IMR-90 (cell line): Measurements from ENCODE around the gene HOXB9. TPM values are rescaled to one million over a fixed set of nuclear protein-coding genes. Genes with fewer than 3 reads are reported as not detected.

Experiments
- ATAC-seq: fragments of 200-7000 bp; cut with Tn5 transposase; 2 replicates; pipeline ENCODE4 v1.9.1; 2020; ENCODE audit warnings: low read depth, mild to moderate bottlenecking, moderate library complexity
- BruUV-seq: library from RNA; stranded (reverse); fragments of 400-500 nt; replicated peaks from 2 replicates; lab custom pipeline; 2021; lab: Mats Ljungman, UMichigan
- CTCF ChIA-PET: fragments of 300-600 bp; formaldehyde crosslinking; extraction: SDS; loops from one replicate; lab custom pipeline; 2021; ENCODE audit warnings: antibody characterized with exemption; lab: Yijun Ruan, JAX
- POLR2A ChIA-PET: fragments of 300-600 bp; sonication (Branson Sonifier 250); formaldehyde crosslinking; loops from one replicate; lab custom pipeline; 2022; ENCODE audit warnings: antibody characterized with exemption; ENCODE audit not compliant: unreplicated experiment; lab: Charles Lee
- DNase-seq: peaks from one replicate; pipeline ENCODE4 v3.0.0; 2013
- H2AFZ ChIP-seq: replicated peaks from 2 replicates; pipeline ENCODE3; 2013; ENCODE audit warnings: low read length, mild to moderate bottlenecking; ENCODE audit not compliant: poor library complexity
- H2AK5ac ChIP-seq: 2 replicates; pipeline ENCODE4 v1.6.1; 2013; ENCODE audit warnings: low read depth, low read length, inconsistent platforms
- H2AK9ac ChIP-seq: replicated peaks from 2 replicates; pipeline ENCODE3; 2013; ENCODE audit warnings: mild to moderate bottlenecking, low read depth, low read length, moderate library complexity; ENCODE audit not compliant: poor library complexity
- H2BK120ac ChIP-seq: 2 replicates; pipeline ENCODE4 v1.6.1; 2013; ENCODE audit warnings: low read depth, low read length, inconsistent platforms
- H2BK15ac ChIP-seq: 3 replicates; pipeline ENCODE4 v1.6.1; 2013; ENCODE audit warnings: low read depth, low read length, inconsistent platforms
- H2BK20ac ChIP-seq: 2 replicates; pipeline ENCODE4 v1.6.1; 2013; ENCODE audit warnings: low read depth, mild to moderate bottlenecking, inconsistent platforms, low read length, moderate library complexity
- H2BK5ac ChIP-seq: 2 replicates; pipeline ENCODE4 v1.6.1; 2013; ENCODE audit warnings: mild to moderate bottlenecking, low read depth, low read length, inconsistent platforms; ENCODE audit not compliant: poor library complexity, severe bottlenecking
- H3K14ac ChIP-seq: replicated peaks from 2 replicates; pipeline ENCODE4 v1.6.1; 2013; ENCODE audit warnings: low read depth, low read length, inconsistent platforms
- H3K18ac ChIP-seq: 2 replicates; pipeline ENCODE4 v1.6.1; 2013; ENCODE audit warnings: low read depth, low read length, control low read depth
- H3K23ac ChIP-seq: 2 replicates; pipeline ENCODE4 v1.6.1; 2013; ENCODE audit warnings: low read depth, low read length, inconsistent platforms
- H3K27ac ChIP-seq: 2 replicates; pipeline ENCODE4 v1.5.1; 2013; ENCODE audit warnings: mild to moderate bottlenecking, control low read depth, low read length; ENCODE audit not compliant: insufficient read depth
- H3K27me3 ChIP-seq: 2 replicates; pipeline ENCODE4 v1.6.1; 2013; ENCODE audit warnings: low read length; ENCODE audit not compliant: control insufficient read depth, insufficient read depth
- H3K36me3 ChIP-seq: 2 replicates; pipeline ENCODE4 v1.6.1; 2013; ENCODE audit warnings: low read length, mixed read lengths; ENCODE audit not compliant: control insufficient read depth, insufficient read depth
- H3K4ac ChIP-seq: 2 replicates; pipeline ENCODE4 v1.6.1; 2013; ENCODE audit warnings: low read depth, low read length, inconsistent platforms
- H3K4me1 ChIP-seq: 2 replicates; pipeline ENCODE4 v1.6.1; 2013; ENCODE audit warnings: low read length, mixed read lengths; ENCODE audit not compliant: control insufficient read depth, insufficient read depth
- H3K4me2 ChIP-seq: 2 replicates; pipeline ENCODE4 v1.6.1; 2013; ENCODE audit warnings: low read depth, mild to moderate bottlenecking, control low read depth, low read length, moderate library complexity
- H3K4me3 ChIP-seq: 2 replicates; pipeline ENCODE4 v1.5.1; 2013; ENCODE audit warnings: low read depth, mild to moderate bottlenecking, control low read depth, low read length, moderate library complexity; ENCODE audit not compliant: insufficient read depth
- H3K56ac ChIP-seq: 2 replicates; pipeline ENCODE4 v1.6.1; 2013; ENCODE audit warnings: low read length, inconsistent platforms; ENCODE audit not compliant: insufficient read depth; ENCODE audit errors: extremely low read depth
- H3K79me1 ChIP-seq, 2 experiments: 2 replicates each; pipeline ENCODE4 v1.6.1; 2013; ENCODE audit warnings: low read length in 2 of 2, inconsistent platforms in 1 of 2, low read depth in 1 of 2
- H3K9ac ChIP-seq: 2 replicates; pipeline ENCODE4 v1.6.1; 2013; ENCODE audit warnings: low read depth, low read length, control low read depth
- H3K9me1 ChIP-seq: 2 replicates; pipeline ENCODE4 v1.6.1; 2013; ENCODE audit warnings: low read length, inconsistent platforms; ENCODE audit not compliant: insufficient read depth
- H3K9me3 ChIP-seq: 2 replicates; pipeline ENCODE4 v1.6.1; 2013; ENCODE audit warnings: low read length; ENCODE audit not compliant: control insufficient read depth, insufficient read depth
- H4K20me1 ChIP-seq: 2 replicates; pipeline ENCODE4 v1.6.1; 2013; ENCODE audit warnings: low read length, inconsistent platforms; ENCODE audit not compliant: insufficient read depth
- H4K5ac ChIP-seq: 2 replicates; pipeline ENCODE4 v1.6.1; 2013; ENCODE audit warnings: mild to moderate bottlenecking, low read depth, low read length, control low read depth
- H4K8ac ChIP-seq, 2 experiments: 2 replicates each; pipeline ENCODE4 v1.6.1; 2013; ENCODE audit warnings: low read depth in 2 of 2, low read length in 2 of 2, control low read depth in 1 of 2, inconsistent platforms in 1 of 2
- H4K91ac ChIP-seq: 2 replicates; pipeline ENCODE4 v1.6.1; 2013; ENCODE audit warnings: low read depth, low read length, inconsistent platforms; ENCODE audit not compliant: insufficient read depth
- BHLHE40 ChIP-seq: fragments of 150-350 bp; IDR thresholded peaks from 2 replicates; pipeline ENCODE4 v1.6.1; 2016; ENCODE audit warnings: mild to moderate bottlenecking, low read depth, low read length
- CEBPB ChIP-seq: IDR thresholded peaks from 2 replicates; pipeline ENCODE4 v1.6.1; 2012; ENCODE audit warnings: low read depth, low read length, improper control_type of control experiment
- CHD1 ChIP-seq: IDR thresholded peaks from 2 replicates; pipeline ENCODE4 v1.6.1; 2012; ENCODE audit warnings: low read depth, low read length, improper control_type of control experiment
- CTCF ChIP-seq: conservative IDR thresholded peaks from 2 replicates; pipeline ENCODE4 v1.5.1; 2012; ENCODE audit warnings: mild to moderate bottlenecking, low read depth, low read length, improper control_type of control experiment
- ELK1 ChIP-seq: fragments of 150-350 bp; IDR thresholded peaks from 2 replicates; pipeline ENCODE4 v1.6.1; 2016; ENCODE audit warnings: low read depth, mild to moderate bottlenecking, low read length, moderate library complexity, borderline replicate concordance
- FOS ChIP-seq: fragments of 150-350 bp; IDR thresholded peaks from 2 replicates; pipeline ENCODE4 v1.6.1; 2016; ENCODE audit warnings: low read depth, low read length
- MAFK ChIP-seq: IDR thresholded peaks from 2 replicates; pipeline ENCODE4 v1.6.1; 2012; ENCODE audit warnings: low read depth, low read length, improper control_type of control experiment
- MAZ ChIP-seq: IDR thresholded peaks from 2 replicates; pipeline ENCODE4 v1.6.1; 2012; ENCODE audit warnings: low read depth, mild to moderate bottlenecking, low read length, improper control_type of control experiment, moderate library complexity, borderline replicate concordance
- MXI1 ChIP-seq: IDR thresholded peaks from 2 replicates; pipeline ENCODE4 v1.6.1; 2012; ENCODE audit warnings: low read depth, mild to moderate bottlenecking, low read length, moderate library complexity, borderline replicate concordance
- NFE2L2 ChIP-seq: fragments of 150-350 bp; IDR thresholded peaks from 2 replicates; pipeline ENCODE4 v1.6.1; 2016; ENCODE audit warnings: low read depth, mild to moderate bottlenecking, low read length
- POLR2A ChIP-seq: IDR thresholded peaks from 2 replicates; pipeline ENCODE4 v1.6.1; 2012; ENCODE audit warnings: mild to moderate bottlenecking, low read depth, low read length
- RAD21 ChIP-seq: IDR thresholded peaks from 2 replicates; pipeline ENCODE4 v1.6.1; 2012; ENCODE audit warnings: low read length, improper control_type of control experiment
- RCOR1 ChIP-seq: IDR thresholded peaks from 2 replicates; pipeline ENCODE4 v1.6.1; 2012; ENCODE audit warnings: mild to moderate bottlenecking, low read length, improper control_type of control experiment; ENCODE audit not compliant: insufficient replicate concordance
- RFX5 ChIP-seq: IDR thresholded peaks from 2 replicates; pipeline ENCODE4 v1.8.0; 2012; ENCODE audit warnings: low read depth, mild to moderate bottlenecking, low read length, moderate library complexity
- SMC3 ChIP-seq: fragments of 150-350 bp; IDR thresholded peaks from 2 replicates; pipeline ENCODE4 v1.6.1; 2016; ENCODE audit warnings: low read depth, mild to moderate bottlenecking, antibody characterized with exemption, low read length, moderate library complexity
- WGBS, 2 experiments: methylation state at CpG; one replicate each; pipeline versions ENCODE4 v1.1.5 to v1.1.7; 2013; ENCODE audit warnings: missing lambda C conversion rate in 2 of 2; ENCODE audit not compliant: insufficient read length in 1 of 2; ENCODE audit errors: extremely low coverage in 2 of 2; 5-methylcytosine and 5-hydroxymethylcytosine counted together
- dilution Hi-C: fragments of 300-500 bp; cut with HindIII; formaldehyde crosslinking; loops from one replicate; pipeline ENCODE4 v1.14.3; 2018; ENCODE audit warnings: low sequenced_read_pairs; ENCODE audit not compliant: unreplicated experiment
- in situ Hi-C: fragments of 300-500 bp; cut with MboI; formaldehyde crosslinking; loops from 3 replicates; pipeline ENCODE4 v1.14.3; 2019; ENCODE audit warnings: low sequenced_read_pairs, inconsistent platforms, mixed read lengths
- intact Hi-C: fragments of 100-400 bp; cut with micrococcal nuclease; formaldehyde crosslinking; loops from 2 replicates; pipeline ENCODE4 v1.10.0; 2022
- polyA plus RNA-seq, 3 experiments: library from polyadenylated mRNA; depleted of rRNA; stranded (reverse); fragments of >200 nt; gene quantifications; 2 replicates each; pipeline ENCODE4 v1.2.3, GENCODE V29; 2012; ENCODE audit warnings: low replicate concordance in 1 of 3
- total RNA-seq: library from RNA; depleted of rRNA; stranded (reverse); fragments of >200 nt; gene quantifications from 2 replicates; pipeline ENCODE4 v1.2.3, GENCODE V29; 2012
- TF ChIP-seq, protein P1 (sequence below): fragments of 150-350 bp; IDR thresholded peaks from 2 replicates; pipeline ENCODE4 v1.6.1; 2017; ENCODE audit warnings: mild to moderate bottlenecking, antibody characterized with exemption, low read length, low read depth

Gene HOXB9
- total and polyA plus RNA-seq, 2 of the 4 experiments (the other 2 are of a cell fraction): 0.05 TPM; not detected in 1

GRCh38 chr17:48608494-48608834, 17.7 kb downstream of the HOXB9 start:
- in situ Hi-C loops (no loop called here), dilution Hi-C loops (no loop called here), intact Hi-C loops (no loop called here)
- no peak overlapping the region for H2AK5ac ChIP-seq
- H3K18ac ChIP-seq: no peak overlapping the region
- no peak overlapping the region for H4K8ac ChIP-seq
- no peak overlapping the region for H3K27ac ChIP-seq
- H2AK9ac ChIP-seq: no peak overlapping the region
- ChIA-PET POLR2A (interaction anchor here (1.0 kb wide), 1 partner anchor 21 kb away, joined by 4 read pairs; no protein-coding TSS in a partner anchor), CTCF (interaction anchor here (0.6 to 1.6 kb wide), 2 partner anchors 10 to 205 kb away, joined by 3 read pairs; no protein-coding TSS in a partner anchor)
- DNase-seq: no peak
- no peak overlapping the region for H2BK20ac ChIP-seq
- no peak overlapping the region; the same call in 1 of the 2 replicates for H3K4me2 ChIP-seq
- peaks cover 9 to 40% of the 10 kb centered on the region in 2 experiments; a peak in 3 of 4 replicates for H3K79me1 ChIP-seq
- H2BK15ac ChIP-seq: no peak overlapping the region
- no peak overlapping the region for H3K14ac ChIP-seq
- H3K56ac ChIP-seq: no peak overlapping the region
- H2BK5ac ChIP-seq: no peak overlapping the region
- no peak overlapping the region for H3K4me3 ChIP-seq
- H3K9ac ChIP-seq: no peak overlapping the region
- H3K4me1 ChIP-seq: peaks cover 14% of the 10 kb centered on the region
- H3K9me1 ChIP-seq: 0 out of 2 replicates have a peak, but pooled peaks cover 3% of the 10 kb centered on the region
- H2AFZ ChIP-seq: no peak overlapping the region
- no peak overlapping the region for H4K5ac ChIP-seq
- H3K9me3 ChIP-seq: no peaks in the 10 kb centered on the region
- no peak overlapping the region for H3K4ac ChIP-seq
- BruUV-seq: no TSS peak
- H4K91ac ChIP-seq: no peak overlapping the region
- peak overlapping the region; percentile 11; the same call in 1 of the 2 replicates for H3K23ac ChIP-seq
- no CpG with 5 or more reads among the region's 1 CpG for WGBS, 2 experiments
- H2BK120ac ChIP-seq: no peak overlapping the region
- peaks cover 7% of the 10 kb centered on the region for H3K36me3 ChIP-seq
- TF ChIP-seq, protein P1, sequence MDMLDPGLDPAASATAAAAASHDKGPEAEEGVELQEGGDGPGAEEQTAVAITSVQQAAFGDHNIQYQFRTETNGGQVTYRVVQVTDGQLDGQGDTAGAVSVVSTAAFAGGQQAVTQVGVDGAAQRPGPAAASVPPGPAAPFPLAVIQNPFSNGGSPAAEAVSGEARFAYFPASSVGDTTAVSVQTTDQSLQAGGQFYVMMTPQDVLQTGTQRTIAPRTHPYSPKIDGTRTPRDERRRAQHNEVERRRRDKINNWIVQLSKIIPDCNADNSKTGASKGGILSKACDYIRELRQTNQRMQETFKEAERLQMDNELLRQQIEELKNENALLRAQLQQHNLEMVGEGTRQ: no peak
- TF ChIP-seq MXI1 (no peak), MAZ (no peak), CEBPB (no peak), ELK1 (no peak), MAFK (no peak), RCOR1 (no peak), SMC3 (no peak), CHD1 (no peak), RFX5 (no peak), NFE2L2 (no peak), FOS (no peak), POLR2A (no peak), CTCF (no peak), BHLHE40 (no peak), RAD21 (no peak)
- no peaks in the 10 kb centered on the region for H3K27me3 ChIP-seq
- ATAC-seq: no peak
- H4K20me1 ChIP-seq: no peaks in the 10 kb centered on the region
